MV-4-11 (cell line): ENCODE measurements around the gene LMF2.

Experiments
- DNase-seq: peaks from one replicate; lab custom pipeline; 2025; lab: John Stamatoyannopoulos, UW

Gene LMF2

GRCh38 chr22:50507421-50507990 is at the start of gene LMF2:
TSS of gene LMF2 (minus strand) at chr22:50507702. CDS start at chr22:50507675, 27 bp downstream.
- DNase-seq, result peak; percentile 80

DNA sequence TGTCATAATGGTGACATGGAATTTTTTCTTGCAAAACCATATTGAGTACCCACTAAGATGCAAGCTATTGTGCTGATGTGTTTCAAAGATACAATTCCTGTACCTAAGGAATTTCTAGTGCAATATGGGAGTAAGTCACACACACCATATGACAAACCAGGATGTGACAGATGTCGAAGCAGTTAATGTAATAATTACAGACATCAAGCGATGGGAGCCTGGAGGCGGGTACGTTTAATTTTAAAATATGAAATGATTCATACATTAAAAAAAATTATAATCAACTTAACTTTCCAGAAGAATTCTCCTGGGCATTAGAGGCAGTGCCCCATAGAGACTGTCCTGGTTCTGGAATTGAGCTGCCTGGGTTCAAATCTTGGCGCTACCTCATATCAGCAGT is 49.2 kb upstream of the LMF2 start:
- DNase-seq, result no peak

DNA sequence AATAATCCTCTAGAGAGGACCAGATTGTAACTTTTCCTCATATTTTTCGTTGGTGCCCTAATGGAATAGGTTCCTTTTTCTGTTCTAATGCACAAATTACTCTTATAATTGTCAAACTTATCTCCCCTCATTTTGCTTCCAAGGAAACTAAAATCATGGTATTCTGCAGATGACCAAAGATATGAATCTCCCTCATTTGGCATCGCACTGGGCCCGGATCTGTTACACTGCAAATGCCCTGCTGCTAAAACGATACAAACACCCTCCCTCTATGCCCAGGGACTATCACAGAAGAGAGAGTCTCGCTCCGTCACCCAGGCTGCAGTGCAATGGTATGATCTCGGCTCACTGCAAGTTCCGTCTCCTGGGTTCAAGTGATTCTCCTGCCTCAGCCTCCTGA is 45.8 kb upstream of the LMF2 start:
- DNase-seq, result no peak

DNA sequence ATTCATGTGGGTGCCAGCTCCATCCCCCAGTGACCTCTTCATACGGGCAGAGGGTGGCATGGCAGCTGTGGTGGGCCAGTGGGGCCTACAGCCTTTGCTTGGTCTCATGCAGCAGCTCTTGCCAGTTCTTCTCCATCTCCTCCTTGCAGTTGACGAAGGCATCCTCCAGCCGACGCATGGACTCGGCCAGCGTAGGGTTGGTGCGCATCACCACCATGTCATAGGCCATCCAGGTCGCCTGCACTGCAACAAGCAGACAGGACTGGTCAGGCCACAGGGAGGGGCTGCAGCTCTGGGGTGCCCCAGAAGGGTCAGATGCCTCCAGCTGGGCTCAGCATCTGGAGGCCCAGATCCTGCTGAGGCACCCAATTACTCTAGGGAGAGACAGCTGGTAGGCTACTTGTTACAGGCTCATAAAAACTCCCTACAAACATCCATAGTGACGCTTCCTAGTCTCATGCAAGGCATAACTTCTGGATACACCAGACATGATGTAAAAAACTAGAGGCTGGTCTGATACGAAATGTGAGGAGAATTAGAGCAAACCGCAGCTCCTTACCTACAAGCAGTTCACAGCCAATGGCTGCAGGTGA is 43.8 kb upstream of the LMF2 start:
- no peak for DNase-seq

- DNase-seq, result no peak
These were observed 42.9 kb upstream of the LMF2 start for GRCh38 chr22:50550395-50550794.

GRCh38 chr22:50548921-50549790 is 41.7 kb upstream of the LMF2 start:
- no peak for DNase-seq

GRCh38 chr22:50548040-50548920 is 40.8 kb upstream of the LMF2 start:
- DNase-seq, result no peak

GRCh38 chr22:50547263-50547985 is 39.9 kb upstream of the LMF2 start:
- DNase-seq, result no peak

- no peak for DNase-seq
These were observed 39.1 kb upstream of the LMF2 start for GRCh38 chr22:50546326-50547262.

GRCh38 chr22:50545522-50546325 is 38.2 kb upstream of the LMF2 start, which contains the start of gene KLHDC7B:
TSS of gene KLHDC7B (plus strand) at chr22:50545899. CDS start at chr22:50546244, 345 bp downstream.
- DNase-seq, result no peak

DNA sequence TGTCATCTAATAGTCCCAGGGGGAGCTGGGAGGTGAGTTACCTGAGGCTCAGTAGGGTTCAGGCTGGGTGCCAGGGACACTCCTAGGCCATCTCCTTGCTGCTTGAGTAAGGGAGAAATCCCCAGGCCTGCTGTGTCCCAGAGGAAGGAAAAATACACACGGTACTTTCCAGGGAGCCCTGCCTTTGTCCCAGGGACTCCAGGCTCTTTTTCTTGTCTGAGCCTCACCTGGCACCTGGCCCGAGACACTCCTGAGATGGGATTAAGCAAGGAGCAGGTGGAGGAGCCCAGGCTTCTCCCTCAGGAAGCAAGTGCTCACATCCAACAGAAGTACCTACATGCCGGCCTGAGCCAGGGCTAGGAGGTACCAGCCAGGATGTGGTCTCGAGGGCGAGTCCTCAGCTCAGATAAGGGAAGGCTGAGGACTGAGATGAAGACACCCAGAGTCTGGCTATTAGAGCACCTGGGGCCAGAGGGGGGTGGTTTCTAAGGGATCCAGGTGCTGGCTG is 37.3 kb upstream of the LMF2 start:
- no peak for DNase-seq

- DNase-seq, result peak; percentile 67
These were observed 36.7 kb upstream of the LMF2 start for GRCh38 chr22:50544078-50544745.

DNA sequence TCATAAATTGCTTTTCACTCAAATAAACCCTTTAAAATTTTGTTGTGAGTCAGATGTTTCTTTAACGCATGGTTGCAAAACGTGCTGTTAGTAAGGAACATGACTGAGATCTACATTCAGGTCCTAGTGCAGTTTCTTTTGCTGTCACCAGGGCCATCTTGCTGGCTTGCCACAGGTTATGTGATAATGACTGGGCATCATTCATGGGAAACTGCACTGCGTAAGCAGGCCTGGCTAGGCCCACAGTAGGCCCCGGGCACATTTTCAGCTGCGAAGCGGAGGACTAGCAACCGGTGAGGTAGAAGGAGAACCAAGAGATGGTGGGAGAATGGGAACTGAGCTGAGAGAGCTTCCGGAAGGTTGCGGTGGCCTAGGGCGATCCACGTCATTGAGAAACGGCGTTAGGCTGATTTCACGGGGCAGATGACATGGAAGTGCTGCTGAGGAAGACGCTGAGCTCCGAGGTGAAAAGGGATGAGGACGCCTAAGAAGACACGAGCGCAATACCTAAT is 35.0 kb upstream of the LMF2 start:
- DNase-seq, result peak; percentile 84

GRCh38 chr22:50541667-50542026 is 34.1 kb upstream of the LMF2 start:
- DNase-seq, result peak; percentile 95

DNA sequence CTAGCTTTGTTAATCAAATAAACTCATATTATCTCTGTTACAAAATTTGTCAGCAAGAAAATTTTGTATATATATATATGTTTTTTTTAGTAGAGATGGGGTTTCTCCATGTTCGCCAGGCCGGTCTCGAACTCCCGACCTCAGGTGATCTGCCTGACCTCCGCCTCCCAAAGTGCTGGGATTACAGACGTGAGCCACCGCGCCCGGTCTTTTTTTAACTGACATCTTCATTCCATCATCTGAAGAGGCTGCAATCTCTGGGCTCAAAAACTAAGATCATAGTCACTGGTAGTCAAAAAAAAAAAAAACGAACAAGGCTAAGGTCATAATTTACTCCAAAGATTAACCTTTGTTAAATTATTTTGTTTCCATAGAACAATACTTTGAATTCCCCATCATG is 32.9 kb upstream of the LMF2 start:
- no peak for DNase-seq

DNA sequence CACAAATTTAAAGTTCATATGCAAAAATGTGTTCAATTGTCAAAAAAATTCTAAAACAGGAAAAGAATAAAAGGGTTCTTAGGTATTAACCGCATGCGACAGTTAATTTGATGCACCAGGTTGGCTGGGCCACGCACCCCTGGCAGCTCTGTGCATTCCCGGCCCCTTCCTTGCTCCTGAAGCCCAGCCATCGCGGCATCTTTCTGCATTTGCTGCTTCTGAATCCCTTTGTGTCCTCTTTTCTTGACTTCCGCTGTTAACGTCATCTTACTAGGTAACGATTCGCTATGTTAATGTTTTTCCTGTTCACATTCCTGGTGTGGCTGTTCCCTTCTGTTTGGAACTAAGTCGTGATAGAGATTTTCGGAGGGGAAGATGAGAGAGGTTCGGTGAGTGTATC is 30.3 kb upstream of the LMF2 start:
- no peak for DNase-seq

DNA sequence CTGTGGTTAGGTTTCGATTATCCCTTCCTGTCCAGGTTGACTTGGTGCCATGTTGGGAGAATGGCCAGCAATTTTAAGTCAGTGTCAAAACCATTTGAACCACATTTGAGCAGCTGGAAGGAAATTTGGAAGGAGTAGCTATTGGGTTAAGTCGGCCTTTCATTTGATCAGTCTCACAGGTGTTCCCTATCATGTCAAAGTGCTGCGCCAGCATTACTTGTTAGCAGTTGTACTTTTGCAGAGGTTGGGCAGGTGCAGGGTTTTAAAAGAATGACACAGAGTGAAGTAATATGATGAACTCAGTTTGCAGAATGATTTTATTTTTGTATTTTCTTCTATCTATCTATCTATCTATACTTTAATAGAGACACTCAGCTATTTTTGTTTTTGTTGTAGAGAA is 28.7 kb upstream of the LMF2 start:
- DNase-seq, result no peak

- no peak for DNase-seq
These were observed 27.6 kb upstream of the LMF2 start for GRCh38 chr22:50535113-50535512.
